Measurements from ENCODE around the gene C8A. TPM values are rescaled to one million over a fixed set of nuclear protein-coding genes. Genes with fewer than 3 reads are reported as not detected.

Gene C8A
- total RNA-seq, 1 experiment from 2014 or later, result not detected

GRCh38 chr1:56811331-56811730 lies 43.3 kb upstream of the C8A start:
- Histone ChIP-seq H3K23ac (ENCODE audit: insufficient read length, low read depth, low read length) (no peak overlapping the region), H3K27ac (ENCODE audit: insufficient read length, low read depth, low read length) (no peak overlapping the region), H4K5ac (ENCODE audit: insufficient read length, low read depth, low read length) (no peak overlapping the region), H3K4me2 (ENCODE audit: insufficient read depth, insufficient read length, low read length) (no peak overlapping the region), H4K91ac (ENCODE audit: insufficient read length, low read depth, low read length) (no peak overlapping the region), H2BK12ac (ENCODE audit: insufficient read length, low read depth, low read length) (no peak overlapping the region), H2BK20ac (ENCODE audit: low read depth, low read length, poor library complexity, severe bottlenecking) (no peak overlapping the region), H3K56ac (ENCODE audit: insufficient read length, low read depth, low read length) (no peak overlapping the region), H3K9ac (ENCODE audit: extremely low read depth, insufficient read length, low read length) (no peak overlapping the region), H2AK5ac (ENCODE audit: insufficient read length, low read length) (no peak overlapping the region), H3K4me1 (ENCODE audit: insufficient read depth, low read length) (no peaks in the 10 kb centered on the region), H3K14ac (ENCODE audit: insufficient read depth, low read length) (no peak overlapping the region), H3K4ac (ENCODE audit: low read depth, low read length) (no peak overlapping the region), H3K27me3 (ENCODE audit: insufficient read depth, low read length) (no peaks in the 10 kb centered on the region), H3K23me2 (ENCODE audit: insufficient read length, low read depth, low read length, poor library complexity, severe bottlenecking) (no peaks in the 10 kb centered on the region), H3K79me1 (ENCODE audit: insufficient read depth, low read depth, low read length, poor library complexity, severe bottlenecking) (no peaks in the 10 kb centered on the region), H3K79me2 (ENCODE audit: insufficient read depth, low read length) (no peaks in the 10 kb centered on the region), H4K8ac (replicated peaks; ENCODE audit: insufficient read length, low read depth, low read length) (no peak overlapping the region), H3K9me3 (ENCODE audit: control insufficient read depth, low read depth, low read length) (no peaks in the 10 kb centered on the region), H4K20me1 (ENCODE audit: control insufficient read depth, insufficient read depth, insufficient read length) (no peaks in the 10 kb centered on the region), H3T11ph (ENCODE audit: low read length) (no peak overlapping the region), H2BK120ac (ENCODE audit: low read depth, low read length, poor library complexity, severe bottlenecking) (no peak overlapping the region), H3K18ac (ENCODE audit: insufficient read length, low read depth, low read length) (no peak overlapping the region), H2BK15ac (ENCODE audit: low read depth, low read length) (no peak overlapping the region), H2AFZ (ENCODE audit: low read length) (no peak overlapping the region), H2BK5ac (ENCODE audit: insufficient read length, low read length) (no peak overlapping the region)
- no peak for DNase-seq
- no CpG with 5 or more reads among the region's 2 CpGs for WGBS (ENCODE audit: extremely low coverage, insufficient read length, low lambda C conversion rate)
- no peak for TF ChIP-seq CTCF (conservative IDR thresholded peaks at IDR 0.05)
- Mint-ChIP-seq H3K27me3 (ENCODE audit: low read depth) (peaks cover 11% of the 10 kb centered on the region), H3K4me3 (no peak overlapping the region), H3K36me3 (ENCODE audit: insufficient read depth in 1 of 3, low read depth in 3 of 3) (0 out of 7 replicates have a peak, but pooled peaks cover 0 to 4% (median 0%) of the 10 kb centered on the region in 3 experiments), H3K4me1 (peaks cover 5 to 8% of the 10 kb centered on the region in 2 experiments; a peak in 3 of 4 replicates), H3K27ac (no peak overlapping the region), H3K9me3 (peaks cover 0 to 3% of the 10 kb centered on the region in 2 experiments; a peak in 3 of 5 replicates)

Measured in H9 (cell line).